ENCODE measurements around the gene SNTA1. TPM values are rescaled to one million over a fixed set of nuclear protein-coding genes. Genes with fewer than 3 reads are reported as not detected.
"Not testable (repeated sequence)": the region's sequence is repeated elsewhere in the genome, so short reads cannot be mapped to it uniquely, and the experiment has no call there.

The SNTA1 gene
- total and polyA plus RNA-seq, 2 experiments from 2014 or later = 3.8 to 9.3 TPM

- H2AFZ ChIP-seq = peak overlapping the region; percentile 94
These were observed 46.0 kb upstream of the SNTA1 start for GRCh38 chr20:33489495-33490022.

GRCh38 chr20:33488661-33489494 is 45.3 kb upstream of the SNTA1 start:
- Histone ChIP-seq H3K79me2 (replicated peaks; ENCODE audit: insufficient read depth) (peaks cover 18% of the 10 kb centered on the region), H3K4me3 (peak overlapping the region; percentile 69), H2AFZ (peak overlapping the region; percentile 94), H3K4me2 (peak overlapping the region; percentile 86), H3K27ac (ENCODE audit: low read depth) (peak overlapping the region; percentile 94)
- not testable (repeated sequence) for H3K27ac Mint-ChIP-seq; H3K36me3 Mint-ChIP-seq (ENCODE audit: low read depth); H3K4me1 Mint-ChIP-seq; H3K27me3 ChIP-seq (ENCODE audit: insufficient read depth); H3K27me3 Mint-ChIP-seq (ENCODE audit: insufficient read depth, low read depth, poor library complexity); DNase-seq (ENCODE audit: low spot score); H3K9me2 ChIP-seq (ENCODE audit: insufficient read depth); H3K9me3 Mint-ChIP-seq; H3K36me3 ChIP-seq (ENCODE audit: insufficient read depth); ATAC-seq; H4K20me1 ChIP-seq (replicated peaks; ENCODE audit: insufficient read depth); H3K4me1 ChIP-seq (ENCODE audit: insufficient read depth); H3F3A ChIP-seq (replicated peaks; ENCODE audit: low read depth)
- H3K4me3 Mint-ChIP-seq = peak overlapping the region; percentile 70; the same call in 2 of the 3 replicates

More at GRCh38 chr20:33489495-33490022, 46.0 kb upstream of the SNTA1 start:
- DNase-seq (ENCODE audit: low spot score) = peak; percentile 97
- H3K27ac ChIP-seq (ENCODE audit: low read depth) = peak overlapping the region; percentile 94
- peak overlapping the region; percentile 80 for H3K27ac Mint-ChIP-seq
- H3K9me2 ChIP-seq (ENCODE audit: insufficient read depth) = no peaks in the 10 kb centered on the region
- H3K4me3 ChIP-seq = peak overlapping the region; percentile 69
- TF ChIP-seq CREB1 (CRISPR knock-in tag; IDR thresholded peaks at IDR 0.05; ENCODE audit: low read depth) (peak; percentile 72), EZH2 (IDR thresholded peaks at IDR 0.05; ENCODE audit: low read depth, unreplicated experiment) (no peak), POLR2AphosphoS5 (IDR thresholded peaks at IDR 0.05; ENCODE audit: low read depth) (peak; percentile 94)
- no peaks in the 10 kb centered on the region for H3K36me3 Mint-ChIP-seq (ENCODE audit: low read depth)
- H4K20me1 ChIP-seq (replicated peaks; ENCODE audit: insufficient read depth) = 0 out of 2 replicates have a peak, but pooled peaks cover 4% of the 10 kb centered on the region
- H3F3A ChIP-seq (replicated peaks; ENCODE audit: low read depth) = peaks cover 8% of the 10 kb centered on the region; the same call in 1 of the 2 replicates
- H3K4me3 Mint-ChIP-seq = peak overlapping the region; percentile 70
- H3K27me3 Mint-ChIP-seq (ENCODE audit: insufficient read depth, low read depth, poor library complexity) = peaks cover 2% of the 10 kb centered on the region
- peak overlapping the region; percentile 86 for H3K4me2 ChIP-seq
- H3K4me1 ChIP-seq (ENCODE audit: insufficient read depth) = peaks cover 9% of the 10 kb centered on the region
- H3K79me2 ChIP-seq (replicated peaks; ENCODE audit: insufficient read depth) = peaks cover 18% of the 10 kb centered on the region
- no peaks in the 10 kb centered on the region for H3K27me3 ChIP-seq (ENCODE audit: insufficient read depth)
- peaks cover 8% of the 10 kb centered on the region for H3K4me1 Mint-ChIP-seq
- no peaks in the 10 kb centered on the region for H3K36me3 ChIP-seq (ENCODE audit: insufficient read depth)
- peak; percentile 91 for ATAC-seq
- H3K9me3 Mint-ChIP-seq = no peaks in the 10 kb centered on the region

GRCh38 chr20:33488201-33488600 is 44.6 kb upstream of the SNTA1 start:
- peaks cover 18% of the 10 kb centered on the region for H3K79me2 ChIP-seq (replicated peaks; ENCODE audit: insufficient read depth)
- Mint-ChIP-seq H3K4me3 (no peak overlapping the region), H3K27me3 (ENCODE audit: insufficient read depth, low read depth, poor library complexity) (no peaks in the 10 kb centered on the region), H3K27ac (no peak overlapping the region), H3K36me3 (ENCODE audit: low read depth) (no peaks in the 10 kb centered on the region), H3K4me1 (peaks cover 8% of the 10 kb centered on the region), H3K9me3 (no peaks in the 10 kb centered on the region)
- H3K9me2 ChIP-seq (ENCODE audit: insufficient read depth) = no peaks in the 10 kb centered on the region
- no peak for ATAC-seq
- no peak overlapping the region for H2AFZ ChIP-seq
- peaks cover 9% of the 10 kb centered on the region for H3K4me1 ChIP-seq (ENCODE audit: insufficient read depth)
- H4K20me1 ChIP-seq (replicated peaks; ENCODE audit: insufficient read depth) = 0 out of 2 replicates have a peak, but pooled peaks cover 4% of the 10 kb centered on the region
- peaks cover 8% of the 10 kb centered on the region; the same call in 1 of the 2 replicates for H3F3A ChIP-seq (replicated peaks; ENCODE audit: low read depth)
- H3K27ac ChIP-seq (ENCODE audit: low read depth) = peak overlapping the region; percentile 14; the same call in 1 of the 2 replicates
- no peaks in the 10 kb centered on the region for H3K27me3 ChIP-seq (ENCODE audit: insufficient read depth)
- H3K36me3 ChIP-seq (ENCODE audit: insufficient read depth) = no peaks in the 10 kb centered on the region
- H3K4me2 ChIP-seq = no peak overlapping the region
- DNase-seq (ENCODE audit: low spot score) = no peak
- H3K4me3 ChIP-seq = no peak overlapping the region
- TF ChIP-seq NANOG (IDR thresholded peaks at IDR 0.05; ENCODE audit: borderline replicate concordance) (no peak), STAT1 (IDR thresholded peaks at IDR 0.05; ENCODE audit: unreplicated experiment) (no peak), CREB1 (CRISPR knock-in tag; IDR thresholded peaks at IDR 0.05; ENCODE audit: low read depth) (no peak), EZH2 (IDR thresholded peaks at IDR 0.05; ENCODE audit: low read depth, unreplicated experiment) (no peak), CTCF (conservative IDR thresholded peaks at IDR 0.05; ENCODE audit: low read depth in 2 of 2) (no peak), POLR2AphosphoS5 (IDR thresholded peaks at IDR 0.05; ENCODE audit: low read depth) (no peak), ZNF114 (CRISPR knock-in tag; IDR thresholded peaks at IDR 0.05) (no peak), ZNF331 (CRISPR knock-in tag; IDR thresholded peaks at IDR 0.05; ENCODE audit: low read depth) (no peak), REST (IDR thresholded peaks at IDR 0.05; ENCODE audit: unreplicated experiment) (no peak), EZH2phosphoT487 (IDR thresholded peaks at IDR 0.05; ENCODE audit: unreplicated experiment) (no peak), ETS1 (IDR thresholded peaks at IDR 0.05) (no peak)

Data from GM23338 (cell line).